HCT116 (cell line): ENCODE results near the gene ABCC8. TPM values are rescaled to one million over a fixed set of nuclear protein-coding genes. Genes with fewer than 3 reads are reported as not detected.

Experiments used
- ATAC-seq: fragments of 200-7000 bp; cut with Tn5 transposase; 2 replicates; pipeline ENCODE4 v1.9.1; 2020; ENCODE audit warnings: mild to moderate bottlenecking, moderate library complexity
- BruUV-seq: library from RNA; stranded (reverse); fragments of 400-500 nt; replicated peaks from 2 replicates; lab custom pipeline; 2021; lab: Mats Ljungman, UMichigan
- CTCF ChIA-PET: fragments of 300-600 bp; sonication (Branson Sonifier 250); formaldehyde crosslinking; loops from one replicate; lab custom pipeline; 2021; ENCODE audit warnings: antibody characterized with exemption; lab: Charles Lee
- POLR2A ChIA-PET: fragments of 300-600, 350-600 bp; sonication (Branson Sonifier 250); formaldehyde crosslinking; loops from one replicate; lab custom pipeline; 2021; ENCODE audit warnings: antibody characterized with exemption; lab: Charles Lee
- RAD21 ChIA-PET, 2 experiments: fragments of 300-600 bp; sonication (Branson Sonifier 250); formaldehyde crosslinking; loops; one replicate each; lab custom pipeline; 2023; ENCODE audit warnings: low total read pairs in 2 of 2; ENCODE audit not compliant: uncharacterized antibody in 2 of 2, unreplicated experiment in 2 of 2, low non-redundant PET in 1 of 2; lab: Charles Lee
- DNase-seq: peaks from one replicate; pipeline ENCODE4 v3.0.0-alpha.2; 2010; ENCODE audit warnings: low read depth, low spot score
- H2AFZ ChIP-seq: fragments of 200-600 bp; shearing (Covaris generic), sonication (generic); 2 replicates; pipeline ENCODE4 v1.6.1; 2017; ENCODE audit warnings: low read depth, mixed run types, mixed read lengths, antibody characterized with exemption, low read length; ENCODE audit not compliant: poor library complexity, severe bottlenecking
- H3K27ac ChIP-seq: 2 replicates; pipeline ENCODE4 v1.5.1; 2012; ENCODE audit warnings: low read depth, low read length
- H3K27me3 ChIP-seq: fragments of 200-600 bp; sonication (generic); 2 replicates; pipeline ENCODE4 v1.6.1; 2016; ENCODE audit warnings: mixed run types, low read length, mixed read lengths; ENCODE audit not compliant: insufficient read depth
- H3K36me3 ChIP-seq, 2 experiments: fragments of 200-500 bp in 1 of 2; fragments of 200-600 bp in 1 of 2; sonication (Bioruptor generic) in 1 of 2; sonication (generic) in 1 of 2; 2 replicates each; pipeline versions ENCODE4 v1.5.1 to v1.6.1; 2014 to 2016; ENCODE audit warnings: low read length in 2 of 2, inconsistent platforms in 1 of 2, mixed read lengths in 1 of 2, mixed run types in 1 of 2; ENCODE audit not compliant: insufficient read depth in 2 of 2, control insufficient read depth in 1 of 2
- H3K4me1 ChIP-seq, 2 experiments: fragments of 200-600 bp in 1 of 2; sonication (generic) in 1 of 2; 2 replicates each; pipeline versions ENCODE4 v1.5.1 to v1.6.1; 2012 to 2017; ENCODE audit warnings: low read length in 2 of 2, inconsistent platforms in 1 of 2, mild to moderate bottlenecking in 1 of 2, mixed read lengths in 1 of 2, mixed run types in 1 of 2, moderate library complexity in 1 of 2; ENCODE audit not compliant: insufficient read depth in 2 of 2, control insufficient read depth in 1 of 2
- H3K4me2 ChIP-seq: fragments of 200-600 bp; sonication (generic); 2 replicates; pipeline ENCODE4 v1.6.1; 2017; ENCODE audit warnings: mixed run types, low read length, mixed read lengths
- H3K4me3 ChIP-seq, 2 experiments: fragments of 200-600 bp in 1 of 2; sonication (generic) in 1 of 2; replicated peaks in 1 of 2; 2 replicates each; pipeline ENCODE4 v1.5.1; 2011 to 2016; ENCODE audit warnings: low read length in 2 of 2, control low read depth in 1 of 2, low read depth in 1 of 2, mild to moderate bottlenecking in 1 of 2, mixed read lengths in 1 of 2, mixed run types in 1 of 2
- H3K79me2 ChIP-seq: fragments of 200-600 bp; sonication (generic); 2 replicates; pipeline ENCODE4 v1.6.1; 2017; ENCODE audit warnings: mild to moderate bottlenecking, mixed run types, low read length, moderate library complexity, mixed read lengths; ENCODE audit not compliant: insufficient read depth
- H3K9ac ChIP-seq: fragments of 200-600 bp; sonication (generic); 2 replicates; pipeline ENCODE4 v1.6.1; 2016; ENCODE audit warnings: low read length, mixed read lengths
- H3K9me2 ChIP-seq: fragments of 200-600 bp; sonication (generic), shearing (Covaris generic); 2 replicates; pipeline ENCODE4 v1.6.1; 2017; ENCODE audit warnings: mixed run types, mild to moderate bottlenecking, moderate library complexity; ENCODE audit not compliant: insufficient read depth
- H3K9me3 ChIP-seq, 2 experiments: fragments of 200-500 bp in 1 of 2; fragments of 200-600 bp in 1 of 2; sonication (Bioruptor generic) in 1 of 2; sonication (generic) in 1 of 2; 2 replicates each; pipeline ENCODE4 v1.6.1; 2014 to 2017; ENCODE audit warnings: low read length in 2 of 2, mixed read lengths in 2 of 2, inconsistent platforms in 1 of 2, low read depth in 1 of 2, mild to moderate bottlenecking in 1 of 2, mixed run types in 1 of 2, moderate library complexity in 1 of 2; ENCODE audit not compliant: control insufficient read depth in 1 of 2, insufficient read depth in 1 of 2
- H4K20me1 ChIP-seq: fragments of 200-600 bp; sonication (generic), shearing (Covaris generic); 2 replicates; pipeline ENCODE4 v1.6.1; 2017; ENCODE audit warnings: mixed run types, mild to moderate bottlenecking, moderate library complexity; ENCODE audit not compliant: insufficient read depth
- CTCF ChIP-seq, 3 experiments: fragments of 200-600 bp in 1 of 3; sonication (generic) in 1 of 3; IDR thresholded peaks in 2 of 3; conservative IDR thresholded peaks in 1 of 3; 2 replicates each; pipeline ENCODE4 v1.5.1; 2012 to 2017; ENCODE audit warnings: low read depth in 2 of 3, low read length in 2 of 3, antibody characterized with exemption in 1 of 3, borderline replicate concordance in 1 of 3, control low read depth in 1 of 3, mild to moderate bottlenecking in 1 of 3, mixed read lengths in 1 of 3, mixed run types in 1 of 3, moderate library complexity in 1 of 3; ENCODE audit not compliant: insufficient read depth in 1 of 3
- EGR1 ChIP-seq: IDR thresholded peaks from 2 replicates; pipeline ENCODE4 v1.6.1; 2012; ENCODE audit warnings: low read depth
- ELF1 ChIP-seq: IDR thresholded peaks from 2 replicates; pipeline ENCODE4 v1.6.1; 2012; ENCODE audit warnings: low read depth, borderline replicate concordance
- EZH2phosphoT487 ChIP-seq: fragments of 200-600 bp; IDR thresholded peaks from 2 replicates; pipeline ENCODE4 v1.6.1; 2018; ENCODE audit warnings: antibody characterized with exemption, borderline replicate concordance
- JUND ChIP-seq: IDR thresholded peaks from 2 replicates; pipeline ENCODE4 v1.6.1; 2012
- MAX ChIP-seq: IDR thresholded peaks from 2 replicates; pipeline ENCODE4 v1.6.1; 2012
- POLR2A ChIP-seq: IDR thresholded peaks from 2 replicates; pipeline ENCODE4 v1.7.0; 2011; ENCODE audit warnings: borderline replicate concordance; ENCODE audit not compliant: insufficient read depth, insufficient read length; ENCODE audit errors: extremely low read depth
- SIN3A ChIP-seq: IDR thresholded peaks from 2 replicates; pipeline ENCODE4 v1.6.1; 2012; ENCODE audit warnings: low read depth
- SP1 ChIP-seq: IDR thresholded peaks from 2 replicates; pipeline ENCODE4 v1.6.1; 2012; ENCODE audit warnings: low read depth
- ZBTB33 ChIP-seq: IDR thresholded peaks from 2 replicates; pipeline ENCODE4 v1.6.1; 2011; ENCODE audit warnings: mild to moderate bottlenecking, low read length, moderate library complexity; ENCODE audit not compliant: insufficient replicate concordance; ENCODE audit errors: extremely low read depth
- ZFX ChIP-seq: fragments of 450-650 bp; IDR thresholded peaks from 2 replicates; pipeline ENCODE4 v1.6.1; 2017
- ZNF274 ChIP-seq: fragments of 200-500 bp; sonication (Bioruptor generic); IDR thresholded peaks from 2 replicates; pipeline ENCODE4 v1.6.1; 2014; ENCODE audit warnings: mild to moderate bottlenecking, low read depth, low read length, inconsistent platforms
- intact Hi-C: fragments of 100-400 bp; cut with micrococcal nuclease; formaldehyde crosslinking; loops from 2 replicates; pipeline ENCODE4 v1.10.0; 2022
- total RNA-seq: library from RNA; stranded (reverse); gene quantifications from one replicate; pipeline ENCODE4 v1.2.1, GENCODE V29; 2021; ENCODE audit not compliant: unreplicated experiment

ABCC8 gene
- total RNA-seq, 1 experiment from 2014 or later: 0.39 TPM

- TF ChIP-seq ELF1 (no peak), CTCF (IDR thresholded peaks at IDR 0.05 in 2 of 3, conservative IDR thresholded peaks at IDR 0.05 in 1 of 3; ENCODE audit: borderline replicate concordance in 1 of 3, insufficient read depth in 1 of 3, low read depth in 2 of 3, low read length in 2 of 3) (no peak)
Measured at GRCh38 chr11:17421781-17422180, 54.9 kb downstream of the ABCC8 start (continued).

GRCh38 chr11:17418444-17419081 is 58.1 kb downstream of the ABCC8 start:
- H3K4me1 ChIP-seq: peaks cover 0 to 4% of the 10 kb centered on the region in 2 experiments; a peak in 2 of 4 replicates
- no peak overlapping the region for H2AFZ ChIP-seq
- H3K27ac ChIP-seq: no peak overlapping the region
- peaks cover 70% of the 10 kb centered on the region for H3K27me3 ChIP-seq
- no TSS peak for BruUV-seq
- no peak overlapping the region for H3K4me2 ChIP-seq
- TF ChIP-seq ZNF274 (no peak), ZBTB33 (no peak), SP1 (no peak), EGR1 (no peak), MAX (no peak), JUND (no peak), SIN3A (no peak), POLR2A (no peak), EZH2phosphoT487 (no peak), ZFX (no peak)
- H3K4me3 ChIP-seq: no peak overlapping the region
- ChIA-PET CTCF (no interaction called here), RAD21 (no interaction called here), POLR2A (no interaction called here)
- DNase-seq (no peak), ATAC-seq (no peak)
- no peaks in the 10 kb centered on the region for H3K36me3 ChIP-seq
- no peaks in the 10 kb centered on the region for H3K79me2 ChIP-seq
- no peaks in the 10 kb centered on the region for H4K20me1 ChIP-seq
- no peak overlapping the region for H3K9ac ChIP-seq
- H3K9me2 ChIP-seq: no peaks in the 10 kb centered on the region
- intact Hi-C loops: no loop called here
- H3K9me3 ChIP-seq: no peaks in the 10 kb centered on the region
